Measurements from ENCODE around the gene IGF2BP1.

GRCh38 chr17:49000943-49001342 lies 3.8 kb downstream of the IGF2BP1 start:
- no peak for TF ChIP-seq CTCF (IDR thresholded peaks at IDR 0.05)
- no peak for TF ChIP-seq POLR2A (IDR thresholded peaks at IDR 0.05)
